ENCODE results near the gene TTC39C.

The TTC39C gene

GRCh38 chr18:24014062-24014985 is at the start of gene TTC39C:
TSS of gene TTC39C (plus strand) at chr18:24014754. CDS start at chr18:24014872, 118 bp downstream.
- DNase-seq = peak; percentile 29

- no peak for DNase-seq
Measured at GRCh38 chr18:23966909-23967308, 47.6 kb upstream of the TTC39C start.

- no peak for DNase-seq
Measured at GRCh38 chr18:23967321-23968089, 47.0 kb upstream of the TTC39C start.

GRCh38 chr18:23968638-23969604 is 45.6 kb upstream of the TTC39C start:
- no peak for DNase-seq

- DNase-seq = no peak
Measured at GRCh38 chr18:23969664-23970063, 44.9 kb upstream of the TTC39C start.

GRCh38 chr18:23970161-23971096 is 44.1 kb upstream of the TTC39C start:
- DNase-seq = no peak

- DNase-seq = no peak
Measured at GRCh38 chr18:23971097-23971440, 43.5 kb upstream of the TTC39C start.

GRCh38 chr18:23971666-23972230 is 42.8 kb upstream of the TTC39C start:
- no peak for DNase-seq

GRCh38 chr18:23972453-23972852 is 42.1 kb upstream of the TTC39C start:
- DNase-seq = no peak

GRCh38 chr18:23977103-23977502 is 37.5 kb upstream of the TTC39C start:
- DNase-seq = no peak

GRCh38 chr18:23977719-23978483 is 36.7 kb upstream of the TTC39C start:
- DNase-seq = no peak

- no peak for DNase-seq
Measured at GRCh38 chr18:23981369-23981980, 33.1 kb upstream of the TTC39C start.

- DNase-seq = peak; percentile 42
Measured at GRCh38 chr18:23982155-23983079, 32.1 kb upstream of the TTC39C start.

- no peak for DNase-seq
Measured at GRCh38 chr18:23983112-23983511, 31.4 kb upstream of the TTC39C start.

GRCh38 chr18:23986600-23987359 is 27.8 kb upstream of the TTC39C start:
- no peak for DNase-seq

GRCh38 chr18:23990474-23991410 is 23.8 kb upstream of the TTC39C start:
- DNase-seq = no peak

All from SHP77 treated with DMSO at 0.1 percent for 48 hours (cell line).